GM19397 (cell line): ENCODE results near the gene FARP1.

Experiments used
- ATAC-seq: cut with Tn5 transposase; IDR thresholded peaks from one replicate; pipeline ENCODE4 v1.9.1; 2021; ENCODE audit warnings: mild to moderate bottlenecking, moderate library complexity; ENCODE audit not compliant: unreplicated experiment

FARP1 gene

GRCh38 chr13:98198683-98199082 is 55.8 kb downstream of the FARP1 start:
- ATAC-seq: no peak

DNA sequence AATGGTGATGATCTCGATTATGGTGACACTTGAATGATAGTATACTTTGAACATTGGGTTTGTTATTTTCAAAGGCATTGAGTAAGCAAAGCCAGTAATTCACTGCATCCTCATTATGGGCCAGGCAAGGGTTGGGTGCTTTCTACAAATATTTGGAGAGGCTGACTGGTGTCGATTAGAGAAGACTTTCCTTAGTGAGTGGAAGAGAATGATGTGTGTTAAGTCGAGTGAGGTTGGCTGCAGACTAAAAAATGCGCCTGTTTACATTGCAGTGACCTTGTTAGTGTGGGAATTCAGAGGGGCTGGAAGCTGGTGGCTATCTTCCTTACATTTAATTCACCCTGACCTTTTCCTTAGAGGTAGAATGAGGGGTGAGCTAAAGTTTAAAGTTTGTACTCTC is 56.6 kb downstream of the FARP1 start:
- ATAC-seq: no peak

- ATAC-seq: no peak
Measured at GRCh38 chr13:98200211-98200878, 57.5 kb downstream of the FARP1 start.

GRCh38 chr13:98201189-98201588 is 58.3 kb downstream of the FARP1 start:
- no peak for ATAC-seq

DNA sequence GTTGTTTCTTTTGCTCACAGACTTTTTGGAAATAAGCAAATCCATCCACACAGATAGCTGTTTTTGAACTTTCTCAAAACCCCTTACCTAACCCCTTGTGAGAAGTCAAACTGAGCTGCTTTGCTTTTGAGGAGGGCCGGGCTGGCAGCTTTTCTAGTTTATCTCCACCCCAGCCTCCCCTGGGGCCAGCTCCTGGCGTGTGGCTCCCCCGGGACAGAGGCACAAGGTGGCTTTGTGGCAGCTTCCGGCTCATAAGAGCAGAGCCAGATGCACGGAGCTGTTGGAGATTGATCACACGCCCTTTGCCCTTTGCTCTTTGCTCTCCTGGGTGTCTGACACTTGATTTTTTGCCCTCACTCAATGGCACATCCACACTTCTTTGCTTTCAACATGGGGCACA is 59.1 kb downstream of the FARP1 start:
- ATAC-seq: no peak

DNA sequence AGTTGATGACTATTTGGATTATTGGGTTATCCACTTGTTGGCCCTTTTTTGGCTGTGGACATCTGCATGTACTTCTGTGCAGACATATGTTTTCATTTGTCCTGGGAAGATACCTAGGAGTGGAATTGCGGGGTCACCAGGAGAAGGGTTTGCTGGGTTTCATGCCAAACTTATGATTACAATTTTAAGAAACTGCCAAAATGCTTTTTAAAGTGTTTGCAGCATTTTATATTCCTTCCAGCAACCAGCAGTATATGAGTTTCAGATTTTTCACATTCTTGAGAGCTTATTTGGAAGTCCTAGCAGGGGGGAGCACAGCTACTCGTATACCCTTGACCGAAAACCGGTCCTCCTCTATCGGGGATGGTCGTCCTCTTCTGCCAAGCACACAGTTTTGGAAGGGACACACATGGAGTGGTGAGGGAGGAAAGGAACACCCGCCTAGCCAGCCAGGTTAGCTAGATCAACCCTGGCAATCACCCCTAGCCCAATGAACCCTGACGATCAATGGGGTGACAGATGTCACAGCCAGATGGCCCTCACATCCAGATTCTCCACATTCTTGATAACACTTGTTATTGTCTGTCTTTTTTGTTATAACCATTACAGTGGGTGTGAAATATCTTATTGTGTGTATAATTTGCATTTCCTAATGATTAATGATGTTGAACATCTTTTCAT is 60.9 kb downstream of the FARP1 start:
- ATAC-seq: no peak

DNA sequence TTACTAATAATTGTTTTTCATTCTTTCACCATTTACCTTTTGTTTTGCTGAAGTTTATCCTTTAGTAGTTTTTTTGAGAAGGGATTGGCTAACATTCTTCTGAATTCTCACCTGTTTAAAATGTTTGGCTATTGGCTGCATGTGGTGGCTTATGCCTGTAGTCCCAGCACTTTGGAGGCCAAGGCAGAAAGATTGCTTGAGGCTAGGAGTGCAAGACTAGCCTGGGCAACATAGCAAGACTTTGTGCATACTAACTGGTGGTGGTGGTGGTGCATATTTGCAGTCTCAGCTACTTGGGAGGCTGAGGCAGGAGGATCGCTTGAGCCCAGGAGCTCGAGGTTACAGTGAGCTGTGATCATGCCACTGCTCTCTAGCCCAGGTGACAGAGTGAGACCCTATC is 61.7 kb downstream of the FARP1 start:
- no peak for ATAC-seq

GRCh38 chr13:98206946-98207345 is 64.1 kb downstream of the FARP1 start:
- ATAC-seq: no peak

- ATAC-seq: no peak
Measured at GRCh38 chr13:98207416-98207815, 64.5 kb downstream of the FARP1 start.

DNA sequence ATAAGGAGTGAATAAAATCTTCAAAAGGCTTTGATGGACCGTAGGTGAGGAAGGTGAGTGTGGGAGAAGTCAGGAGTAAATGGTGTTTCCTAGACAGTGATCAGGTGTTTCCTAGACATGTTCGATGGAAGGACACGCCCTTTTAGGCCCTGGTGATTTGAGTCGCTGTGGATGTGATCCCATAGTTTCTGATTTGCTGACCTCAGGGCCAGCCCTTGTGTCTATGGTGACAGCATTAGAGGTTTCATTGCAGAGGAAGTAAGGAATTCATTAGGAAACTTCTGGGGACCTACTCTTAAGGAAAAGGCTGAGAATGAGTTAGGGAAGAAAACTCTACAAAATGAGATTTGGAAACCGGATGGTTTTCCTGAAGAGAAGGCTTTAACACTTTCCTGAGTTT is 65.7 kb downstream of the FARP1 start:
- no peak for ATAC-seq

DNA sequence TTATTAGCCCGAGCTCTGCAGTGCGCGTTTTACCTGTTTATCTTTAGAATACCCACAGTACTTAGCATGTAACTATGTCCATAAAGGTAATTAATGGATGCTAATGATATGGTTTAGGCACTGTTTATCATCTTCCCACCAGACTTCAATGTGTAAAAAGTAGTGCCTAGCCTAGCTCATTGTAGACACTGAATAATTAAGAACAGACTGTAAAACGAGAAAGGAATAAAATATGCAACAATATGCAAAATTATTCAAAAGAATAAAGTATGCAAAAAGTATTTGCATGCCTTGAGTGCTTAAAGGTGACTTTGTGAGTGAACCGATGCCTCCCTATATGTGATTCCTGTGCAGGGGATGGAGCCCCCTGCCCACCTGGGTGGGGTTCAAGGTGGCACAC is 69.9 kb downstream of the FARP1 start:
- ATAC-seq: no peak

DNA sequence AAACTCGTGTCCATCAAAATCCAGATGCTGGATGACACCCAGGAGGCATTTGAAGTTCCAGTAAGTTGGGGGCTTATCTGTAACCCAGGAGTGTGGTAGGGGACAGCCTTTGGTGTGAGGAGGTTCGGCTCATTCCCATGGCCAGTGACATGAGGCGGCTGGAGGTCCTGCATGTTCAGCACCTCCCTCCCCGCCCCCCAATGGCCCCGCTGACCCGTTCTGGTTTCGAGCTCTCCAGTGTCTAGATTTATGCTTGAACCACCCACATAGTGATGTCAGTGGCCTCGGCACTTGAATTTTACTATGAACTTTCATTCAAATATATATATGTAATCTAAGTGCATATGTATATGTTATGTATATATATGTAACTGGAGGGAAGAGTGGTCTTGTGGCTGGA is 70.5 kb downstream of the FARP1 start:
- no peak for ATAC-seq

DNA sequence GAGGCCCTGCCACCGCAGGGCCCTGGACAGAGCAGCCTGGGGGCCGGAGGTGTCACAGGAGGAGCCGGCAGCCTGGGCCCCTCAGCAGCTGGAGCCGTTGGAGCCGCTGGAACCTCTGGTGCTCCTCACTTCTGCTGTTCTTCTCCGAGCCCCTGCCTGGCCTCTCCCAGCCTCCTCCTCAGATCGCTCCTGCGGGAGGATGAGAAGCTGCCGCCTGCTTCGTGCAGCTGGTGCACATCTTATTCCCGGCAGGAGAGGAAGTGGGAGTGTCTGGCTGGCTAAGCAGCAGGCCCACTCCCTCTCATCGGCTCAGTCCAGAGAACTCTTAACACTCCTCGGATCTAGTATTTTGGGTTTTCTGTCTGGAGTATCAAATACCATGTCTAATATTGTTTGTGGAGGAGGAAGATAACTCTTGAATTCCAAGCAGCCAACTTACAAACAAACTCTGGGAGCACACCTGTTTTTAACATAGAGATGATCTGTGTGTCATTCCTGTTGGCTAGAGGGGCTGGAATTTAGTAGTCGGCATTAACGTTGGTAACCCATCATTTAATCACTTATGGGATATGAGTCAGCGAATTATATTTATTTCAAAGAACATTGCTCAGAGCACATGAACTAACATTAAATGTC is 71.2 kb downstream of the FARP1 start:
- ATAC-seq: no peak

- ATAC-seq: no peak
Measured at GRCh38 chr13:98214707-98215106, 71.8 kb downstream of the FARP1 start.

DNA sequence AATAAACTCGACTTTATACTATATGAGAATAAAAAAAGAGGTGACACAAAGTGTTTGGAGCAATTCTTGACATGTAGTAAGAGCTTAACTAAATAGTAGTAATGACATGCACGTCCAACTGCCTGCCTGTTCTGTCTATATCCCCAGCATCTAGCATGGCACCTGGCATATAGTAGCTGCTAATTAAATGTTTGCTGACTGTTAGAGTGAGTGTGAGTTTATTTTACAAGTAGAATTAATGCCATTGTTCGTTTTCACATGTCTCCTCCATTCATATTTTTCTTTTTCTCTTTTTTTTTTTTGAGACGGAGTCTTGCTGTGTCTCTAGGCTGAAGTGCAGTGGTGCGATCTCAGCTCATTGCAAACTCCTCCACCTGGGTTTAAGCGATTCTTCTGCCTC is 72.6 kb downstream of the FARP1 start:
- ATAC-seq: no peak

GRCh38 chr13:98216135-98216565 is 73.3 kb downstream of the FARP1 start:
- no peak for ATAC-seq

- no peak for ATAC-seq
Measured at GRCh38 chr13:98216711-98217285, 73.9 kb downstream of the FARP1 start.

- no peak for ATAC-seq
Measured at GRCh38 chr13:98217597-98217996, 74.7 kb downstream of the FARP1 start.

- ATAC-seq: no peak
Measured at GRCh38 chr13:98219685-98220084, 76.8 kb downstream of the FARP1 start.

GRCh38 chr13:98220271-98220791 is 77.4 kb downstream of the FARP1 start:
- ATAC-seq: no peak

DNA sequence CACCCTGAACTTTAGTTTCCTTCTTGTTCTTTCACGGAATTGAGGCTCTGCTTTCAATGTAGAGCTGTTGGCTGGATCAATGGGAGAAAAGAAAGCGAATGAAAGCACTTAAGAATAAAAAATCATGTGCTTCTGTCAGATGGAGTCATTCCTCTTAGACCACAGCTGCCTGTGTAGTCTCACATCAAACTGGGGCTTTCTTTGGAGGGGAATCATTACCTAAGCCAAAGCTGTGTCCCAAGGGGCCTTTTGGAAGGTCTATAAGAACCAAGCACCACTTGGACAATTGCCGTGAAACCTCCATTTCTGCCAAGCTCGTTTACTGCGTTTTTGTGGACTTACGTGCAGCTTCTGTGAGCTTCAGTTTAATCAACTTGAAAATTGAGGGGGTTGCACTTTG is 78.3 kb downstream of the FARP1 start:
- ATAC-seq: no peak

- no peak for ATAC-seq
Measured at GRCh38 chr13:98222081-98222554, 79.2 kb downstream of the FARP1 start.
